ENCODE results near the gene EPN2.

Gene EPN2

GRCh38 chr17:19311421-19312215 lies 74.5 kb downstream of the EPN2 start:
- DNase-seq (ENCODE audit: low spot score) = no peak

- no peak for DNase-seq (ENCODE audit: low spot score)
These were observed 75.2 kb downstream of the EPN2 start for GRCh38 chr17:19312406-19312805.

GRCh38 chr17:19313066-19313745 lies 76.0 kb downstream of the EPN2 start:
- DNase-seq (ENCODE audit: low spot score) = no peak

DNA sequence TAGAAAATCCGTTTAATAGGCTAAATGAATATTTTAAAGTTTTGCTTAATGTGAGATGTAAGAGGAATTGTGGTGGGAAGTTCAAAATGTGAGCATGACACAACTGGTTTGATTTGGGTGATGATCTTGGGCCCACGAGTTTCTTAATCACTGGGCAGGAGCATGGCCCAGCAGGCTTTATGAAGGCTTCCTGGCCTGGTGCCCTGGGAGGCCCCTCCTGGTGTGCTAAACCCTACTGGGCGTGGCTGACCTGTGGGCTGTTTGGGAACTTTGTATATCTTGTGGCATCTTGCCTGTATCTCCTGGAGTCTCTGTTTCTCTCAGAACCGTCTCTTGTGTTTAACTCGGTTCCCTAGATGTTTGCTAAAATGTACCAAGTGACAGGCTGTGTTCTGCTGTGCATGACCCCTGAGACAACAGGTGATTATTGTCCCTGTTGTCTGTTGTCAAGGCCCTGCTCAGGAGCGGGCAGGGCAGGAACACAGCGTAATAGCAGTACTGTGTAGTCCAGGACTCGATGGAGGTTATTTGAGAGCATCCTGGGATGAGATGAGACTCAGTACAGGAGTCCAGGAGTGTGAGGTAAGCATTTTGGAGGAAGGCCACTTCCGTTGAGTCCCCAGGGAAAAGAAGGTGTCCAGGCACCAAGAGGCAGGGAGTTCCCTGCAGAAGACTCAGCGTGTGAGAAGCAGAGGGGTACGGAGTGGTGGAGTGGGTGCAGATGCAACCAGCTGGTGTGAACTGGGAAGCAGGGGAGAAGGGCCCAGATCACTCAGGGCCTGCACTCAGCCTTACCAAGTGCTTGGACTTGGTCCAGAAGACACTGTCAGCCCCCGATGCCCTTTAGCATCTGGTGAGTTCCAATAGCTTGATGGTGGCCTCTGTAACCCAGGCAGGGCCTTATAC lies 76.8 kb downstream of the EPN2 start:
- no peak for DNase-seq (ENCODE audit: low spot score)

GRCh38 chr17:19315104-19315503 lies 77.9 kb downstream of the EPN2 start:
- DNase-seq (ENCODE audit: low spot score) = no peak

GRCh38 chr17:19316761-19317358 lies 79.7 kb downstream of the EPN2 start:
- no peak for DNase-seq (ENCODE audit: low spot score)

GRCh38 chr17:19317359-19318095 lies 80.4 kb downstream of the EPN2 start:
- DNase-seq (ENCODE audit: low spot score) = no peak

DNA sequence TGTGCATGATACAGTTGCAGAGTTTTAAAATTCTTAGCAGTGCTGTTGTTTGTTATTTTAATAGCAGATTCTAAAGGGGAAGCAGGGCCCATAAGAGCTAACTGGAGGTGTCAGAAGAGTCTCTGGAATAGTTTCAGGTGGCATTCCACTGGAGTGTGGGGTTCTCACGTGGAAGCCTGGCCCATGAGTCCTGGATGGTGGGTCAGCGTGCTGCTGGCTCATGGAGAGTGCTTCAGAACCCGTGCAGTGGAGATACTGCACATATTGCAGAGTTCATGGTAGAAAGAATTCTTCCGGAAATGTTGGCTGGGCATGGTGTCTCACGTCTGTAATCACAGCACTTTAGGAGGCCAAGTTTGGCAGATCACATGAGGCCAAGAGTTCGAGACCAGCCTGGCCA lies 81.4 kb downstream of the EPN2 start:
- DNase-seq (ENCODE audit: low spot score) = no peak

DNA sequence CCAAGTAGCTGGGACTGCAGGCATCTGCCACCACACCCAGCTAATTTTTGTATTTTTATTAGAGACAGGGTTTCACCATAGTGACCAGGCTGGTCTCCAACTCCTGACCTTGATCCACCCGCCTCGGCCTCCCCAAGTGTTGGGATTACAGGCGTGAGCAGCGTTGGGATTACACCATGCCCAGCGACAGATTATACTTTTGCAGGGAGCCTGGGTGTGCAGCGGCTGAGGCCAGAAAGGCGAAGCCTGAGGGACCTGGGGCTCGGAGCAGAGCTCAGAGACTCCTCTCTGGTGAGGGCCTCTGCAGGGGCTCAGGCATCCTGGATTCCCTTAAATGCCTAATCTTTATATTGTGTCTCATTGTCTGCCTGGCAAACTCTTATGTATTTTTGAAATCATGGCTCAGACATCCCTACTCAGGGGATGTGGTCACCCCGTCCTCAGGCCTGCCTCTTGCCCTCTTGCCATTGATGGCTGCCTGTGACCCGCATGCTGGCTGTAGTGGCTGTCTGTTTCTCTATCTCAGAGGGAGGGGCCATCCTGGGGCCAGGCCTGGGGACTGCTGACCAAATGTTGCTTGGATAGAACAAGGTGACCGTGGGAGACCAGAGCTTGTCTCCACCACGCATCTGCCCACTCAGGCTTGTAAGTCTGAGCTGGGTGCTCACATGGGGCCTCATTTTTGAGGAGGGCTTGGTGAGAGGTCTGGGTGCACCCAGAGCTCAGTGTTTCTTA lies 82.8 kb downstream of the EPN2 start:
- no peak for DNase-seq (ENCODE audit: low spot score)

DNA sequence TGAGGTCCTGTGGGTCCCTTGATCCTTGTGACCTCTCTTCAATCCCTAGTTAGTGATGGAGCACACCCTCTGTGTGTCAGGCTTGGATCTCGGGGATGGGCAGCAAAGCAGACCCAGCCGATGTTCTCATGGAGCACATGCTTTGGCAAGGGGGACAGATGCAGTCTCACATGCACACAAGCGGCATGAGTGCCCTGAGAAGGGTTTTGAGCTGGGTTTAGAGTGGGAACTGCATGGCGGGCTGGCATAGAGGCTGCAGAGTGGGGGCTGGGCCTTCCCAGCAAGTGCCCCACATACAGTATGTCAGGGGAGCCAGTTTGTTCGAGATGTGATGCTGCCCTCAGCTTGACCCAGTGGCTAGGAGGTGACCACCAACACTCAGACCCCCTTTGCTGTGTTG lies 83.7 kb downstream of the EPN2 start:
- DNase-seq (ENCODE audit: low spot score) = no peak

DNA sequence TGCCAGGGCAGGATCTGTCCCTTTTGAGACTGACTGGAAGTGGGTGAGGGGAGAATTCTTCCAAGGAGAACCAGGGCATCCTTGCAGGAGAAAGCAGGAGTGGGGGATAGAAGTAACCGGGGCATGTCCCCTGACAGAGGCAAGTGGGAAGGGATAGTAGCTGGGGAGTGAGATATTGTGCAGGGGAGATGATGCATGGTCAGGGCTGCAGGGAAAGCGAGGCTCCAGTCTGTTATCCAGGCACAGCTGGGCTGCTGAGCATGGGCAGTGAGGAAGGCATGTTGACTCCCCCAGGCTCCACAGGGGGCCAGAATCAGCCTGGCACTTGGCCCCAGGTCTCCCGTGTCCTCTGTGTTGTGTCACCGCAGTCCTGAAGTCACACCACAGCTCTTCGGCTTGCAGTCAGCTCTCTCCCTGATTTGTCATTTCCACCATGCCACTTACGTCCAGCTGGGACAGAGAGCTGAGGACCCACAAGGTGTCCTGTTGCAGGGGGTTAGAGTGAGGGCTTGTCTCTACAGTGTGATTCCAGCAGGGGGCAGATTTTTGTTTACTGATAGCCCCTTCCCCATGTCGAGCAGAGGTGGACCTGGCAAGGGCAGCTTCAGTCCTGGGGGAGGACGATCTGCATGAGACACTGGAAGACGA lies 84.4 kb downstream of the EPN2 start:
- DNase-seq (ENCODE audit: low spot score) = no peak

- no peak for DNase-seq (ENCODE audit: low spot score)
These were observed 85.0 kb downstream of the EPN2 start for GRCh38 chr17:19322129-19322505.

- DNase-seq (ENCODE audit: low spot score) = no peak
These were observed 85.7 kb downstream of the EPN2 start for GRCh38 chr17:19322861-19323260.

- DNase-seq (ENCODE audit: low spot score) = no peak
These were observed 88.4 kb downstream of the EPN2 start for GRCh38 chr17:19325542-19325941.

DNA sequence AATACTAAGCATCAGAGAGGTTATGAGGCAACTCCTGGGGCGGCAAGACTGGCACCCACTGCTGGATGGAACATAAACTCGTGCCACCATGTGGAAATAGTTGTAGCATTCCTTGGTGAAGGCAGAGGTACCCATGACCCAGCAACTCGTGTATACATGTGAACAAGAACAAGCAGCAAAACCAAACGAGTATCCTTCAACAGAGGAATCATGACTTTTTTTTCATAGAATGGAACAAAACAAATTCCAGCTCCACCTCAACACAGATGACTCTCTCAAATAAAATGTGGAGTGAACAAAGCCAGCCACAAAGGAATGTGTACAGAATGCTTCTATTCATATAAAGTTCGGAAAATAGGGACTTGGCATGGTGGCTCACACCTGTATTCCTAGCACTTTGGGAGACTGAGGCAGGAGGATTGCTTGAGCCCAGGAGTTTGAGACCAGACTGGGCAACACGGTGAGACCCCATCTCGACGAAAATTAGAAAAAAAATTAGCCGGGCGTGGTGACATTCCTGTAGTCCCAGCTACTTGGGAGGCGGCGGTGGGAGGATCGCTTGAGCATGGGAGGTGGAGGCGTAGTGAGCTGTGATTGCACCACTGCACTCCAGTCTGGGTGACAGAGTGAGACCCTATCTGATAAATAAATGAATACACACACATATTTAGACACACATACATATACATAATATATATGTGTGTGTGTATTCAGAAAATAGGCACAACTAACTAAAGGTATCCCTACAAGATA lies 90.0 kb downstream of the EPN2 start:
- no peak for DNase-seq (ENCODE audit: low spot score)

DNA sequence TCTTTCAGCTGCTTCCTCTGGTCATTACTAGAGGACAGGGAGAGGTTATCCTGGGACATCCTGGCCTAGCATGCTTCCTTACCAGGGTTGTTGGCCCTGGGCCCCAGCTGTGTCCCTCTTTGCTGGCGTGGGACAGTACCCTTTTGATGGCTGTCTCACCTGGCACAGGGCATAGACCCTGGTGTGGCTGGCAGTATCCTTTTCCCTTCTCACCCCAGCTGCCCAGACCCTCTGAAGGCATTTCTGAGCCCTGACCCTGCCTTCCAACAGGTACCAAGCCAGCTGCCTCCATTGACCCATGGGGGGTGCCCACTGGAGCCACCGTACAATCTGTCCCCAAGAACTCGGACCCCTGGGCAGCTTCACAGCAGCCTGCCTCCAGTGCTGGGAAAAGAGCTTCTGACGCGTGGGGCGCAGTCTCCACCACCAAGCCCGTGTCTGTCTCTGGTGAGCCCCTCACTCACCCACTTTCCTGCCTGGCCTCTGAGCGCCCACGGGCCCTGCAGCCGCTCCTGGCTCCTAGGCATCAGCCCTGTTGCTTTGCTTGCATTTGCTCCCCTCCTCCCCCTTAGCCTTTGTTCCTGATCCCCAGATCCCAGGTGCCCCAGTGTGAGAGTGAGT lies 91.4 kb downstream of the EPN2 start:
- no peak for DNase-seq (ENCODE audit: low spot score)

GRCh38 chr17:19329136-19329535 lies 92.0 kb downstream of the EPN2 start:
- no peak for DNase-seq (ENCODE audit: low spot score)

DNA sequence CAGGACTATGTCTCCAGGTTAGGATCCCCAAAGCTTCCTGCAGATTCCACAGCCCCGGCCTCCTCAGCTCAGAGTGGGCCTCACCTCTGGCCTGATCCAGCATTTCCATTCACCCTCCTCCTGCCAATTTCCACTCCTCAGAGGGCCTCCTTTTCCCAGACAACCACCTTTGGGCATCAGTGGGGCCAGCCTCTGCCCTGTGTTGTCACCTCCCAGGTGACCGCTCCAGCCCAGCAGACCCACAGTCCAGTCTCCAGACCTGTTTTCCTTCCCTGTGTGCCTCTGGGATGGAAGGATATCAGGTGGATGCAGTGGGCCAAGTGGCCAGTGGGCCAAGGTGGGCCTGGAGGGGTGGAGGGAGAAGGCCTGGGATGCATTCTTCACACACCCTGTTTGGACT lies 92.7 kb downstream of the EPN2 start:
- no peak for DNase-seq (ENCODE audit: low spot score)

DNA sequence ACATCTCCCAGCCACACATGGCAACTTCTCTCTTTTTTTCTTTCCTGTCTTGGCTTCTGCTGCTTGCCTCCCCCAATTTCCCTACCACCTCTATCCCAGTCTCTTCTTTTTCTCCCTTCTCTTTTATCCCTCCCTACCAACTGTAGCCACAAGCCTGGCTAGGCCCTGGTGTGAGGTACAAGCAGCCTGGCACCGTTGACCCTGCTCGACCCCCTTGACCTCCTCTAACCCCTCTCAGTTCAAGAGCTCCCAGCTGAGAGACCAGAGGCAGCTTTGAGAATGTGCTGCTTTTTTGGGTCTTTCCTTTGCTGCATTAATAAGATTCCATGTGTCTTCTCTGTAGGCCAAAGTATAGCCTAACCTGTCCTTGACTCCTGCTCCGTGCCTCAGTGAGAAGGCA lies 93.1 kb downstream of the EPN2 start:
- DNase-seq (ENCODE audit: low spot score) = no peak
